Retina (tissue), 1 donor: ENCODE data around the gene ITPA.

Experiments used
- DNase-seq: peaks from one replicate; pipeline ENCODE4 v3.0.0-alpha.2; 2016

ITPA gene

GRCh38 chr20:3229158-3229557, 19.9 kb downstream of the ITPA start:
- no peak for DNase-seq

GRCh38 chr20:3229798-3230197, 20.5 kb downstream of the ITPA start:
- DNase-seq, result no peak

DNA sequence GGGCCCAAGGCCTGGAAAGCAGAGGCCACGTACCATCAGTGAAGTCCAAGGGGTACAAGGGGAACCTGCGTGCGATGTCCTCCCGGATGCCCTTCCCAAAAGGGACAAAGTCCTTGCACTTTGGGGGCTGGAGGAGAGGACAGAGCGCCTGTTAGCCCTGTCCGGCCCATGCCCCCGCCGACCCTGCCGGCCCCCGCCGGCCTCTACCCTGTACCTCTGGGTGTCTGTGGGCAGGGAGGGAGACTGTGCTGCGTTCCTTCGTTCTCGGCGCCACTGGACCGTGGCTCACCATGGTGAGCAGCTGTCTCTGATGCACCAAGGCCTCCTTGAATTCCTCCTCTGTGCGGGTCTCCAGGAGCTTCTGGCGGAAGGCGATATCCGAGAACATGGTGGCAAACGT, 21.8 kb downstream of the ITPA start:
- no peak for DNase-seq

DNA sequence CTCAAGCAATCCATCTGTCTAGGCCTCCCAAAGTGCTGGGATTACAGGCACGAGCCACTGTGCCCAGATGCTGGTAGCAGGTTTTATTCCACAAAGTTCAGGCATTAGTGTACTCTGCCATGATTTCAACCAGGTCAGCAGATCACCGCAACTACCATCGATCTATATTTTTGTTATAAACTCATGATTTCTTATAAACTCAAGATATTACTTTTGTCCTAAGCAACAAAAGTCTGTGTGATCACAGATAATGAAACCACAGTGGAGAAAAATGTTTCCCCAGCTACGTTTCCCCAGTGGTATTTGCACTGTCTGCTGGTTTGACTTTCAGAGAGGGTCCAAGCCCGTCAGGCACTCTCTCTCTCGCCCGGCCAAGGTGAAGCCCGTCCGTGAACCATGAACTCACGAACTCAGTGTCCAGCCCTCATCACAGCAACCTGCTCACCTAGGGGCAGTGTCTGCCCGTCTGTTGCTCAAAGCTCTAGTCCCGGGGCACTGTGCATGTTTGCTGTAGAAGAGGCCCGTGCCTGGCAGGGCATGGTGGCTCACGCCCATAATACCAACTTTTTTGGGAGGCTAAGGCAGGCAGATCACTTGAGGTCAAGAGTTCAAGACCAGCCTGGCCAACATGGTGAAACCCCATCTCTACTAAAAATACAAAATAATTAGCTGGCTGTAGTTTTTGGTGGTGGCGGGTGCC, 22.7 kb downstream of the ITPA start:
- no peak for DNase-seq

DNA sequence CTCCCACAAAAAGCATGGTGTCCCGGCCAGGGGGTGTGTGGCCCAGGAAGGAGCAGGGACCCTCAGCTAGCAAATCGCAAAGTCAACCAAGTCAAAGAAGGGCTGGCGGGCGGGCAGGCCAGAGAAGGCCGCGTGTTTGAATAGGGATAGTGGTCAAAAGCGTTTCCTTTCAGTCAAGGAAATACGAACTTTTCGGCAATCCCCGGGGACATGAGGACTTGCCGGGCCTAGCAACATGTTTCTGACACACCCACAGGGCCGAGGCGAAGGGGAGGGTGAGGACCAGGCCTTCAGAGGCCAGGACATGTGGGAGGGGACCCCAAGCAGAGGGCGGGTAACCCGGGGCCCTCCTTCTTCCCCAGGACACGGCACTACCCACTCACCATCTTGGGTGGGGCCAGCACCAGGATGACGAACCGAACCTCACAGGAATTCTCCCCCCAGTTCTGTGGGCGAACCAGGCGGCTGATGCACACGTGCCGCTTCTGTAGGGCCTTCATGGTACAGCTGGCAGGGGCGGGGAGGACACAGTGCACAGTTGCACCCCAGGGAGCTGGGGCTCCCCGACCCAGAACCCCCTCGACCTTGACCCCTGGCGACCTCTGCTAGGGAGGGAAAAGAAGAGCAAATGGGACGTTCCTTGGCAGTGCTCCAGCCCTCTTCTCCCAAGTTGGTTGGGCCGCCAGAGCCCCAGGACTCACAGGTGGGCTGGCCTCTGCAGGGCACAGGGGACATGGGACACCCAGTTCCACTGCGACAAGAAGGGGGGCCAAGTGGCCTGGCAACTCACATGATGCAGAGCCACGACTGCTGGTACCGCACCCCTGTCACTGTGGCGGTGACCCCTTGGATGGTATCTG, 24.1 kb downstream of the ITPA start:
- no peak for DNase-seq

- DNase-seq, result no peak
Measured at GRCh38 chr20:3233991-3234498, 24.7 kb downstream of the ITPA start.

GRCh38 chr20:3235666-3236324, 26.5 kb downstream of the ITPA start:
- no peak for DNase-seq

GRCh38 chr20:3237011-3237957, 28.0 kb downstream of the ITPA start:
- no peak for DNase-seq

- DNase-seq, result peak; percentile 52
Measured at GRCh38 chr20:3237958-3238615, 28.8 kb downstream of the ITPA start.

GRCh38 chr20:3238616-3239025, 29.3 kb downstream of the ITPA start:
- DNase-seq, result peak; percentile 61

DNA sequence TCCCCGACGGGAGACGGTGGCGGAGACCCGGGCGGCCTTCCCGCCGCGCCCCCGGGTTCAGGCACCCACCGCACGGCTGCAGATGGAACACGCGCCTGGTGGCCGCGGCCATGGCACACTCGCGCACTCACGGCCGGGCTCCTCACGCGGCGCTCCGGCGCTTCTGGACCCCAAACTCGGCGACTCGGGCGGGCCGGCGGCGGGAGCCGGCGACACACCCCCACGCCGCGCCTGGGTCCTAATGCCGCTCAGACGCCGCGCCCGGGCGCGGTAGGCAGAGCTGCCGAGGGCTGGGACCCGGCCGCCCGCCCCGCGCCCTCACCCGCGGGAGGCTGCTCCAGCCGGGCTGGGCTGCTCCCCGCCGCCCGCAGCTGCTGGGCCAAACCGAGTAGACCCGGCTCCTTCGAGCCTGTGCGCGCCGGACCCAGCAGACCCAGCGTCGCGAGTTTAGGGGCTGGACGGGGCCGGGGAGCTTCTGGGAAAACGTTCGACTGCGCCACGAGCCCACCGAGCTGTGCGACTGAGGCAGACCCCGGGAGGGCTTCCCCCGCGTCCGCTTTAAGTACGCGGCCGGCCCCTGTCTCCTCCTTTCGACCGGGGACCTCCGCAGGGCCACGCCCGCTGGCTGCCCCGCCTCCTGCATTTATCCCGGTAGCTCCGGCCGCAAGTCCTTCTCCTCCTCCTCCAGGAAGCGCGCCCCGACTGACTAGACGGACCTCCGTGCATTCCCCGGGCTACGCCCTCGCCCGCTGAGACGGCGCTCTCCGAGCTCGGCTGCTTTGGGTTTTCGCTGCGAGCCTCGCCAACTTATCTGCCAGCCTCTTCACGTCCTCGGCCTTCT, 29.9 kb downstream of the ITPA start, which contains the start of gene SLC4A11:
Gene SLC4A11 (minus strand): TSS at position 165 of the 841 bp plus-strand sequence. CDS start 53 bp downstream, at position 112.
- DNase-seq, result peak; percentile 63

DNA sequence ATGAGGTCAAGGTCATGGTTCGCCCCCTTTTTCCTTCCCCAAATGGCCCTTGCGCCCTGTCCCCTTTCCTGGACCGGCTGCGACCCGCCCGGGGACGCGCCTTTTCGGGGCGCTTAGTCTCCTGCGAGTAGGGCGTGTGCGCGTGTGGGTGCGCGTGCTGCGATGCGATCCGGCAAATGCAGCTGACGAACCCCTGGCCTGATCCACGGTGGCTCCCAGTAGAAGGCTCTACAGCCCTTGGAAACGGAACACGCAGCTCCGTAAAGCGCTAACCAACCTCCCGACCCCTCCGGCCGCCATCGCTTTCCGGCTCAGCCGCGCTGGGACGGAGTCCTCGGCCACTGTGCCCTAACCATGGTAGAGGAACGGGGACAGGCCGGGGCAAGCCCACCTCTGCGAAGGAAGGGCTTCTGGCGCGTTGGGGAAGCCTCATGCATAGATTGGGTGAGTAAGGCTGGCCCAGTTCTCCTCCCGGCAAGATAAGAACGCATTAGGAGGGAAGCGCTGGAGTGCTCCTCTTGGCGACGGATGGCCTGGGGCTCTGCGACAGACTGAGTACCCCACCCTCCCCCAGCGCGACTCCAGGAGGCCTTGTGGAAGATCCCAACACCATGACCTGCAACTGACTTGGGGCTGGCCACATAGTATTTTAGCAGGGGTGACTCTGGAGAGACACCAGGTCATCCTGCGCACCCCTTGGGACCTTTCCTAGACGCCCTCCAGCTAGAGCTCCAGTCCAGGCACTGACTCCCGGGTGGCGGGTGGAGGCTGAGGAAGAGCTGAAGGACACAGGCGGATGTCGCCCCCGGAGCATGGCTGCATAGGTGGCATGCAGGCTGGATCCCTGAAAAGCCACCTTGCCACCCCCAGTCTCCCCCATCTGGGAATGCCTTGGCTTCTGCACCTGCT, 30.8 kb downstream of the ITPA start:
- no peak for DNase-seq

DNA sequence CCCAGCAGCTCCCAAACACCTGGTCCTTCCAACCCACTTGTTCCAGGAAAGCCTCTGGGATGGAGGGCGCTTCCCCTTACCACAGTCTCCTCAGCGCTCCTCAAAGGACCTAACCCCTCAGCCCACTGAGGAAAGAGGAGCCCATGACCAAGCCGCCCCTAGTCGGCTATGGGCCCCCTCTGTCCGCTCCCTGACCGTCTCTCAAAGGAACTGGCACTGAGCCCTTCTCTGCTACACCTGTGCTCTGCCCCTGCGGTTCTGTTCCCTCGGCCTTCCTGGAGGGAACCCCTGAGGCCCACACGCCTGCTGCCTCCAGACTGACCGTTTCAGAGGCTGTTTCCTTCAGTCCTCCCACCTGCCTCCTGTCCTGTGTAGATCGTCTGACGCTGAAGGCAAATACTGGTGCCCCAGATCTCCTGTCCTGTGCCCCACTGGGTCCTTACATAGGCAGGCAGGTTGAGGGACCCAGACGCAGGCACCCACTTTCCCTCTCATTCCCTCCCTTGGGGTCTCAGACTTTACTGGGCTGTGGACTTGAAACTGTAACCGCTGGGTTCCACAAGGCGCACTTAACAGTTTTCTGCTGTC, 31.6 kb downstream of the ITPA start:
- DNase-seq, result no peak

DNA sequence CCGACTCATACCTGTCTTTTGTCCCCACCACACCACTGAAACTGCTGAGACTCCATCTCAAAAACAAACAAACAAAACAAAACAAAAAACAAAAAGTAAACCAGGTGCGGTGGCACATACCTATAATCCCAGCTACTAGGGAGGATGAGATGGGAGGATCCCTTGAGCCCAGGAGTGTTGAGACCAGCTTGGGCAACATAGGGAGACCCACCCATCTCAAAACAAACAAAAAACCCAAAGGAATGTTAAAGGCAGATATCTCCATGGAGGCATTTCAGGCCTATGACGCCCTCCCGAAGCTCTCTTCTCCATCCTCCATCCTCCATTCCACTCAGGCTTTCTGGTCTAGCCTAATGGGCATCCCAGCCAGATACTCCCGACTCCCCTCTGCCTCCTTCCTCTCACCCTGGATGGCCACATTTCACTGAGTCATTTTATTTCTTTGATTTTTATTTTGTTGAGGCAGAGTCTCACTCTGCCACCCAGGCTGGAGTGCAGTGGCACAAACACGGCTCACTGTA, 32.9 kb downstream of the ITPA start:
- DNase-seq, result no peak

- no peak for DNase-seq
Measured at GRCh38 chr20:3243718-3244358, 34.5 kb downstream of the ITPA start.

DNA sequence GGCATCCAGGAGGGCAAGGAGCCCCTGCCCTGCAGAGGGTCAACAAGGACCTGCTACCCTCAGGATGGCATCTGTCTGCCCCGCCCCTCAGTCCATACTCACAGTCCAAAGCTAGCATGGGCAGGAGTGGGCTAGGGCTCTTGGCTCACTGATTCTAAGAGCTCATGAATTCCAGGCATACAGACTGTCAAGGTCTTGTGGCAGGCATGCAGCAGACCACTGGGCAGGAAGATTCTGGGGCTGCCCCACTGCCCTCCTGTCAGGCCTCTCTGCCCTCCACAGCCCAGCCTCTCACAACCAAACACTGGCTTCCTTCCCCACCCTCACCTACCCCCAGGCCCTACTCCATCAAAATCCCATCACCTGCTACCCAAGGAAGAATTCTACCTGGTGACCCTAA, 35.3 kb downstream of the ITPA start:
- DNase-seq, result no peak

DNA sequence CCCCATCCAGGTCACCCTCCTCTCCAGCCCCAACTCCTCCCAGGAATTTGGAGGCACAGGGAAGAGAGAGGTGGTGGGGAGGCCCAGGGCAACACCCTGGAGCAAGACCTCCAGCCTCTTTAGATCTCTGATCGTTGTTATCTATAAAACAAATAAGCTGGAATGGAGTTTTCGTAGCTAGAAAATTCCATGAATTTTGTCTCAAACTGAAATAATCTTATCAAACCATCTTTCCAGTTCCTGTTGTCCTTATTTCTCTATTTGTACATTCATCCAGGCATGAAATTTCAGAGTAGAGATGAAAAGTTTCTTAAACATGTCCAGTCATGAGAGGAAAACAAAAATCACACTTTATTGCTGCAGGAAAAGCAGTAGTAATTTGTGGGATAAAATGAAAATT, 35.9 kb downstream of the ITPA start:
- no peak for DNase-seq

DNA sequence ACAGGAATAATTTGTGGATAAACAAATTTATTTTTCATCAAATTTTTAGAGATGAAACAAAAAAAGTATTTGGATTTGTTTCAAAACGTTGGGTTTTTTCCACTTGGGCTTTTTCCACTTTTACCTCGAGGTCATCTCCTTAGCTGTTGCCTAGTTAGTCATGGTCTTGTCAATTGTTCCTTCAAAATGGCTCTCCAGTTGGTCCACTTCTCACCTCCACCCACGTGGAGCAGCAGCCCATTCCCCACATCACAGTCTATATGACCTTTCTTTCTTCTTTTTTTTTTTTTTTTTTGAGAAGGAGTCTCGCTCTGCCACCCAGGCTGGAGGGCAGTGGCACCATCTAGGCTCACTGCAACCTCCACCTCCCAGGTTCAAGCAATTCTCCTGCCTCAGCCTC, 36.4 kb downstream of the ITPA start:
- no peak for DNase-seq
